ENCODE data around the gene ADARB1.

- TF ChIP-seq REST (IDR thresholded peaks at IDR 0.05; ENCODE audit: low read depth, low read length) = no peak
- no peak for TF ChIP-seq CTCF (IDR thresholded peaks at IDR 0.05)
- TF ChIP-seq NRF1 (IDR thresholded peaks at IDR 0.05; ENCODE audit: low read depth, low read length) = no peak
- TF ChIP-seq TCF12 (IDR thresholded peaks at IDR 0.05) = no peak
Measured at GRCh38 chr21:45040157-45040711, 34.1 kb upstream of the ADARB1 start.
